GM19239 (cell line): ENCODE measurements around the gene DNAJB5.
"Not testable (repeated sequence)": the region's sequence is repeated elsewhere in the genome, so short reads cannot be mapped to it uniquely, and the experiment has no call there.

ENCODE experiments used
- DNase-seq: peaks from one replicate; pipeline ENCODE4 v3.0.0; 2011; ENCODE audit warnings: low spot score; ENCODE audit not compliant: insufficient read length
- FAIRE-seq: peaks from 2 replicates; lab custom pipeline; 2011; peaks lifted over from hg19 to GRCh38; lab: Jason Lieb, UNC

The DNAJB5 gene

GRCh38 chr9:34989003-34989945 is at the start of gene DNAJB5:
DNAJB5 (plus strand) TSS chr9:34989745; CDS start chr9:34990631, 886 bp downstream.
- DNase-seq = peak; percentile 90
- FAIRE-seq = peak; percentile 98

- FAIRE-seq, DNase-seq: not testable (repeated sequence)
These were observed 49.6 kb upstream of the DNAJB5 start for GRCh38 chr9:34939989-34940388.

DNA sequence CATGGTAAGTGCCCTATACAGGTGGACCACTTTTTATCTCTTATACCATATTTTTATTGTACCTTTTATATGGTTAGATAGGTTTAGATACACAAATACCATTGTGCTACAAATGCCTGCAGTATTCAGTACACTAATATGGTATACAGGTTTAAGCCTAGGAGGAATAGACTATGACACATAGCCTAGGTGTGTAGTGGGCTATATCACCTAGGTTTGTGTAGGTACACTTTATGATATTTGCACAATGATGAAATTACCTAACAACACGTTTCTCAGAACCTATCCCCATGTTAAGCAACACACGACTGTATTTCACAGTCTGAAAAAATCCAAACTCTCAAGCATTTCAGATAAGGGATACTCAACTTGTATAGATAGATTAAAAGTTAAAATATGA is 41.1 kb upstream of the DNAJB5 start:
- DNase-seq (no peak), FAIRE-seq (no peak)

DNA sequence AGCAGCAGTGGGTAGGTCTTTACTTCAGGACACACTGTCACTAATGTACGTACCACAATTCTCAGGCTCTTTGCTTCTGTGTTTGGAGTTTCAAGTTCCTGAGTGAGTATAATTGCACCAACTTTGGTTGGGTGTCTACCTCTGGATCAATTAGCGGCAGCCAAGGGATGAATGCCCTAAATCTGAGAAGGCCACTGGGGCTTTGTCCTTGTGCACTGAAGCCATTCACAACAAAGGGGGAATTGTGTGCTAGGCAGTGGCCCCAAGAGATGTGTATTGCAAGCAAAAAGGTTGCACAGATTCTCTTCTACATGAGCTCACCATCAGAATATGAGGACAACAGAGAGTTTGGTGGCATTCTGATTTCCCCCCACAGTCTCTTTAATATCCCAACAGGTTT is 35.3 kb upstream of the DNAJB5 start:
- no peak for FAIRE-seq
- no peak for DNase-seq

DNA sequence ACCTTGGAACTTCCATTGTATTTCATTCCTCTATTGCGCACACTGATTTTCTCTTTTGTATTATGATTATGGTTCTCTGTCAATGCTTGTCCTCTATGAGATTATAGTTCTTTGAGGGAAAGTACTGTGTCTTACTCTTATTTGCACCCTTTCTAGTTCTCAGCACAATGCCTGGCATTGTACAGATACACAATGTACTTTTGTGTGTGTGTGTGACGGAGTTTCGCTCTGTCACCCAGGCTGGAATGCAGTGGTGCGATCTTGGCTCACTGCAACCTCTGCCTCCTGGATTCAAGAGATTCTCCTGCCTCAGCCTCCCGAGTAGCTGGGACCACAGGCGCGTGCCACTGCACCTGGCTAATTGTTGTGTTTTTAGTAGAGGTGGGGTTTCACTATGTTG is 33.5 kb upstream of the DNAJB5 start:
- DNase-seq, FAIRE-seq: not testable (repeated sequence)

- no peak for FAIRE-seq
- DNase-seq = no peak
These were observed 32.9 kb upstream of the DNAJB5 start for GRCh38 chr9:34956648-34957047.

- DNase-seq (peak; percentile 24), FAIRE-seq (no peak)
These were observed 31.8 kb upstream of the DNAJB5 start, which contains the start of gene PHF24 for GRCh38 chr9:34957492-34958410. PHF24 (plus strand) TSS chr9:34958285; CDS start chr9:34971299, 13,014 bp downstream.

- no peak for DNase-seq
- no peak for FAIRE-seq
These were observed 31.0 kb upstream of the DNAJB5 start for GRCh38 chr9:34958411-34958982.

DNA sequence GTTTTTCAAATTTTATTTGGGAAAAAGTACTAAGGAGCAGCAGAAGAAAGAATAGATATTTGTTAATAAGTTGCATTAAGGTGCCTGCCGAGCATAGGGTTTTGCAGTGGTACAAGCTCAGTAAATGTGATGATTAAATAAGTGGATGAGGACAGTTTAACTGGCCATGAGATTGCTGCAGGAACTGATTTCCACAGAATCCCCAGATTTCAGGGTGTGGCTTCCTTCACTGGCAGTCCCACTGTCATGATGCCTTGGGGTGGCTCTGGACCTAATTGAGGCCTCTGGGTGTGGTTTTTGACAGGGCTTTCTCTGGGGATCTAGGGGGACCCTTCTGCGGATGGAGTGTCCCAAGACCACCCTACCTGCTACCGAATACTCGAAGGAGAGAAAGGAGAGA is 30.1 kb upstream of the DNAJB5 start:
- FAIRE-seq (no peak), DNase-seq (no peak)

DNA sequence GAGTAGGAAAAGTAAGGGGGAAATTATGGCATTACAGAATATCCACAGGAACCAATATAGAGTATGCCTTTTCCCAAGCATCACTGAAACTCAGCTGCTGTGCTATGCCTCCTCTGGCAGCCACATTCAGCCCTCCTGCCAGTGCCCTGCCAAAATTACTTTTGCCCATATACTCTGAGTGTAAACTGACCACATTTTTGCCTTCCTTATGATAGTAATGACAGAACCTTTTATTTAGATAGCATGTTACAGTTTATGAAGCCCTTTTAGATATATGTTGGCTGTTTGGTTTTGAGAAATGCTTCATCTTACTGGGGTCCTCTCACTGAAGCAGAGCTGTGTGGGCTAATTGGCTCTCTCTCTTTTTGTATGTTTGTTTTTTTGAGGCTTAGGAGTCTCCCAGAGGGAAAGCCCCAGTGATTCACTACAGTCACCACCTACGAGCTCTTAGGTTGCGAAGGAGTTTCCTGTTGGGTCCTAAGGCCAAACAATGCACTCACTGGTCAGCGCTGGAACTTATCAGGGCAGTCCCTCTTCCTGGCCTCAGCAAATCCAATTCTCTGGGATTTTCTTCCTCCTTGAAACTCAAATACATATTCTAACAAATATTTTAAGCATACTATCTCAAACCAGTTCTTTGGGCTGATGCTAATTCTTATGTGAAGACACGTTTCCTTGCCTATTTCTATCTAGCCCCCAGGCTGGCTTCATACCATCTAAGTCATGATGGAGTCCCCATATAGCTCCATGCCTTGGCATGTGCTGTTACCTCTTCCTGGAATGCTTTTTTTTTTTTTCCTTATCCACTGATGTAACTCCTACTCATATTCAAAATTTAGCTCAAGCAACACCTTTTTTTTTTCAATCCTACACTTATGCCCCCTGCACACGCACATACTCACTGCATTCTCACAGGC is 27.7 kb upstream of the DNAJB5 start:
- FAIRE-seq = no peak
- no peak for DNase-seq

- no peak for FAIRE-seq
These were observed 27.0 kb upstream of the DNAJB5 start for GRCh38 chr9:34962546-34962945.

DNA sequence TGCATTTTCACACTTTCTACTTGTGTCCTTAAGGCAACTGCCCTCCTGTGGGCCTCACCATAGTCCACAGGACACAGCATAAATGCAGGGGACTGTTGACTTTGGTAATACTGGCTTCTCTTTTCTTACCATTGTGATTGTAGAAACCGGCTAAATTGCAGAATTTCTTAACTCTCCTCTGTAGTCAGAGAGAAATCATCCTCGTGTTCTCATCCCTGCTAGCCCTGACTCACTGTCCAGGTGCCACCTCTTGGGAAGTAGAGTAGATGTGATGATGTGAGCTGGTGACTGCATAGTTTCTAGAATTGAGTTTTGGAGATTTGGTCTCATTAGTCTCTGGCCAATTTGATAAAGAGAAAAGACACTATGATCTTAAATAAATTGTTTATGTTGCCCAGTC is 26.0 kb upstream of the DNAJB5 start:
- FAIRE-seq (no peak), DNase-seq (no peak)

More at GRCh38 chr9:34962546-34962945, 27.0 kb upstream of the DNAJB5 start:
- DNase-seq = no peak

DNA sequence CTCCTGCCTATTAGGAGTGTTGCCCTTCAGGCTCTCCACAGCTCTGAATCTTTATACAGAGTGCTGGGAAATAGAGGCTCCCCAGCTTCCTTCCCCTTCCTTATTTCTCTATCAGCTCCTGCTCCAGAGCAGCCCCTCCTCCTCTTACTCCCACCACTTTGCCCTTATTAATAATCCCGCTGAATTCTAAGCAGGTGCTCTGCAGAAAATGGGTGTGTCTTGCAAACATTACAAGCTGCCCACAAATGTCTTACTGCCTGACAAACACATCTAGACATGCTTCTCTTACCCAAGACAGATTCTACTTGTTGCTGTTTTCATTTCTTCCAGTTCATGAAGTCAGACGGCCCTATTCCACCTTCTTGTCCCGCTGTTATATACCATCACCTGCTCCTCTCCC is 25.1 kb upstream of the DNAJB5 start:
- FAIRE-seq = no peak

DNA sequence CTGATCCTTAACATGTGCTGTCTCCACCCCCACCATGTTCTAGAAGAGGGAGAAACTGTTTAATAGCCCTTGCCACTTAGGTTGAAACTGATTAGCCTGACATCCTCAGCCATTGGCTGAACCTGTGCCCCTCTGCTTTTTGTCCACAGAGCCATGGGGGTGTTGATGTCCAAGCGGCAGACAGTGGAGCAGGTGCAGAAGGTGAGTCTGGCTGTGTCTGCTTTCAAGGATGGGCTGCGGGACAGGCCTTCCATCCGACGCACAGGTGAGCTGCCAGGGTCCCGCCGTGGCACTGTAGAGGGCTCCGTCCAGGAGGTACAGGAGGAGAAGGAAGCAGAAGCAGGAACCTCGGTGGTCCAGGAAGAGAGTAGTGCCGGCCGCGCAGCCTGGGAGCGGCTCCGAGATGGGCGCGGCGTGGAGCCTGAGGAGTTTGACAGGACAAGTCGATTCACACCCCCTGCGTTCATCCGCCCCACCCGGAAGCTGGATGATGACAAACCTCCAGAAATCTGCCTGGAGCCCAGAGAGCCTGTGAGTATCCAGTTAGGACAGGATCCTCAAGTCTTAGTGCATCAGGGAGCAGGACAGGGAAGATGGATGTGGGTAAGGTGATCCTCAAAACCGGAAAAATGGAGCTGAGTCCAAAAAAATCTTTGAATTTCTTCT is 18.3 kb upstream of the DNAJB5 start:
- no peak for DNase-seq
- FAIRE-seq = no peak

More for the DNA sequence above, 25.1 kb upstream of the DNAJB5 start:
- DNase-seq = no peak

GRCh38 chr9:34974664-34975063 is 14.9 kb upstream of the DNAJB5 start:
- FAIRE-seq (no peak), DNase-seq (no peak)

GRCh38 chr9:34976441-34976840 is 13.1 kb upstream of the DNAJB5 start:
- FAIRE-seq (no peak), DNase-seq (no peak)

GRCh38 chr9:34976992-34977391 is 12.6 kb upstream of the DNAJB5 start:
- no peak for DNase-seq
- no peak for FAIRE-seq

GRCh38 chr9:34980181-34980761 is 9.3 kb upstream of the DNAJB5 start:
- FAIRE-seq = no peak
- DNase-seq = no peak
